GM12878 (cell line): ENCODE measurements around the gene PIEZO2. TPM values are rescaled to one million over a fixed set of nuclear protein-coding genes. Genes with fewer than 3 reads are reported as not detected.

Experiments used
- ATAC-seq: fragments of 200-7000 bp; cut with Tn5 transposase; 3 replicates; pipeline ENCODE4 v1.9.1; 2020; ENCODE audit warnings: mild to moderate bottlenecking, moderate library complexity
- BruUV-seq: library from RNA; stranded (reverse); fragments of 400-500 nt; replicated peaks from 2 replicates; lab custom pipeline; 2021; lab: Mats Ljungman, UMichigan
- CTCF ChIA-PET: fragments of 300-600 bp; sonication (Branson Sonifier 250); formaldehyde crosslinking; extraction: SDS; loops from one replicate; lab custom pipeline; 2021; ENCODE audit warnings: inconsistent platforms; lab: Yijun Ruan, JAX
- POLR2A ChIA-PET: fragments of 350-600 bp; formaldehyde crosslinking; extraction: SDS; loops from one replicate; lab custom pipeline; 2021; ENCODE audit warnings: inconsistent platforms; lab: Charles Lee
- RAD21 ChIA-PET: fragments of 300-600 bp; sonication (Branson Sonifier 250); formaldehyde crosslinking; loops from one replicate; lab custom pipeline; 2023; ENCODE audit warnings: antibody characterized with exemption; ENCODE audit not compliant: unreplicated experiment; lab: Charles Lee
- SMC1A ChIA-PET: fragments of 300-600 bp; sonication (Branson Sonifier 250); formaldehyde crosslinking; loops from one replicate; lab custom pipeline; 2023; ENCODE audit not compliant: unreplicated experiment, uncharacterized antibody; lab: Charles Lee
- DNase-seq: peaks from one replicate; pipeline ENCODE4 v3.0.0-alpha.2; 2011; ENCODE audit warnings: low read depth, low spot score
- FAIRE-seq: peaks from 3 replicates; lab custom pipeline; 2011; peaks lifted over from hg19 to GRCh38; lab: Jason Lieb, UNC
- H2AFZ ChIP-seq: 2 replicates; pipeline ENCODE4 v1.6.0; 2011; ENCODE audit warnings: low read depth, low read length, control low read depth; ENCODE audit not compliant: control insufficient read depth
- H3K27ac ChIP-seq: 2 replicates; pipeline ENCODE4 v1.5.1; 2011; ENCODE audit warnings: control low read depth; ENCODE audit not compliant: control insufficient read depth, insufficient read depth
- H3K27me3 ChIP-seq, 2 experiments: replicated peaks in 1 of 2; 2 replicates each; pipeline versions ENCODE4 v1.6.0 to v1.6.1; 2011; ENCODE audit warnings: low read length in 1 of 2; ENCODE audit not compliant: control insufficient read depth in 2 of 2, insufficient read depth in 2 of 2
- H3K36me3 ChIP-seq, 2 experiments: 2 replicates each; pipeline ENCODE4 v1.5.1; 2011; ENCODE audit warnings: low read length in 1 of 2; ENCODE audit not compliant: control insufficient read depth in 2 of 2, insufficient read depth in 2 of 2
- H3K4me1 ChIP-seq: 2 replicates; pipeline ENCODE4 v1.6.1; 2011; ENCODE audit warnings: mild to moderate bottlenecking, low read length, moderate library complexity, mixed read lengths; ENCODE audit not compliant: control insufficient read depth, insufficient read depth
- H3K4me2 ChIP-seq: 2 replicates; pipeline ENCODE4 v1.6.0; 2011; ENCODE audit warnings: control low read depth; ENCODE audit not compliant: control insufficient read depth, insufficient read depth
- H3K4me3 ChIP-seq: fragments of 200-600 bp; sonication (generic); 2 replicates; pipeline ENCODE4 v1.5.1; 2016
- H3K79me2 ChIP-seq: 2 replicates; pipeline ENCODE4 v1.6.0; 2011; ENCODE audit warnings: low read length; ENCODE audit not compliant: control insufficient read depth, insufficient read depth
- H3K9ac ChIP-seq: 2 replicates; pipeline ENCODE4 v1.8.0; 2011; ENCODE audit warnings: low read length, control low read depth, mixed read lengths; ENCODE audit not compliant: control insufficient read depth, insufficient read depth
- H3K9me3 ChIP-seq: replicated peaks from 3 replicates; pipeline ENCODE4 v1.5.1; 2011; ENCODE audit warnings: mild to moderate bottlenecking, low read length; ENCODE audit not compliant: control insufficient read depth, insufficient read depth
- H4K20me1 ChIP-seq: 2 replicates; pipeline ENCODE4 v1.6.0; 2011; ENCODE audit not compliant: control insufficient read depth, insufficient read depth
- ESRRA ChIP-seq: IDR thresholded peaks from 2 replicates; pipeline ENCODE4 v1.6.1; 2012; ENCODE audit warnings: mild to moderate bottlenecking, low read length, improper control_type of control experiment
- IKZF2 ChIP-seq, 2 experiments: fragments of 450-650 bp; IDR thresholded peaks; 2 replicates each; pipeline ENCODE4 v1.6.1; 2017; ENCODE audit warnings: mild to moderate bottlenecking in 2 of 2, moderate library complexity in 2 of 2
- MEF2A ChIP-seq: IDR thresholded peaks from 2 replicates; pipeline ENCODE4 v1.6.1; 2011; ENCODE audit warnings: low read depth, mild to moderate bottlenecking, low read length, moderate library complexity; ENCODE audit not compliant: insufficient read depth
- POLR2AphosphoS5 ChIP-seq: IDR thresholded peaks from 2 replicates; pipeline ENCODE4 v1.6.1; 2011; ENCODE audit warnings: mild to moderate bottlenecking, low read length, inconsistent platforms
- REST ChIP-seq: IDR thresholded peaks from 2 replicates; pipeline ENCODE4 v1.6.1; 2012; ENCODE audit warnings: mild to moderate bottlenecking, low read depth, low read length
- ZSCAN29 ChIP-seq: fragments of 450-650 bp; IDR thresholded peaks from 2 replicates; pipeline ENCODE4 v1.6.1; 2017; ENCODE audit warnings: mild to moderate bottlenecking, moderate library complexity
- WGBS: methylation state at CpG from one replicate; pipeline ENCODE4 v1.1.6; 2016; ENCODE audit warnings: low lambda C conversion rate; ENCODE audit not compliant: insufficient replicate concordance, insufficient coverage; ENCODE audit errors: missing lambda C conversion rate; 5-methylcytosine and 5-hydroxymethylcytosine counted together
- in situ Hi-C: fragments of 300-500 bp; cut with MboI; formaldehyde crosslinking; loops from 9 replicates; pipeline ENCODE4 v1.14.3; 2018; ENCODE audit warnings: mixed read lengths
- intact Hi-C: fragments of 100-400 bp; cut with micrococcal nuclease; formaldehyde crosslinking; loops from one replicate; pipeline ENCODE4 v1.14.2; 2022; ENCODE audit not compliant: unreplicated experiment
- polyA plus RNA-seq, 11 experiments: library from polyadenylated mRNA; depleted of rRNA in 4 of 11; unstranded in 6 of 11; stranded (reverse) in 5 of 11; fragments of >200 nt; fragmentation: Nextera tagmentation in 4 of 11; fragmentation: Illumina TruSeq in 1 of 11; extraction: Ambion mirVana in 4 of 11; extraction: Trizol in 1 of 11; gene quantifications; 1 replicate in 1 of 11; 2 replicates in 10 of 11; pipeline versions ENCODE4 v1.2.1 to v1.2.3, GENCODE V29; 2011 to 2016; ENCODE audit warnings: inconsistent platforms in 2 of 11, missing spikeins in 2 of 11, low read depth in 1 of 11
- total RNA-seq, 4 experiments: library from RNA; depleted of rRNA in 3 of 4; stranded (reverse); fragments of >200 nt in 3 of 4; fragmentation: Illumina TruSeq in 1 of 4; extraction: Trizol in 1 of 4; gene quantifications; 2 replicates each; pipeline versions ENCODE4 v1.2.1 to v1.2.3, GENCODE V29; 2013 to 2021
- TF ChIP-seq, protein P1 (sequence below): fragments of 450-650 bp; formaldehyde crosslinking; IDR thresholded peaks from 2 replicates; pipeline ENCODE4 v1.4.0; 2022; ENCODE audit warnings: mild to moderate bottlenecking, moderate library complexity
- TF ChIP-seq, protein P2 (sequence below): fragments of 450-650 bp; formaldehyde crosslinking; IDR thresholded peaks from 2 replicates; pipeline ENCODE4 v1.4.0; 2020; ENCODE audit warnings: mild to moderate bottlenecking, moderate library complexity

The PIEZO2 gene
- total and polyA plus RNA-seq, 10 of the 15 experiments (the other 5 are each of a cell fraction or from before 2014, with no cell fraction given) = 6.7 to 42.3 (median 27.4) TPM

DNA sequence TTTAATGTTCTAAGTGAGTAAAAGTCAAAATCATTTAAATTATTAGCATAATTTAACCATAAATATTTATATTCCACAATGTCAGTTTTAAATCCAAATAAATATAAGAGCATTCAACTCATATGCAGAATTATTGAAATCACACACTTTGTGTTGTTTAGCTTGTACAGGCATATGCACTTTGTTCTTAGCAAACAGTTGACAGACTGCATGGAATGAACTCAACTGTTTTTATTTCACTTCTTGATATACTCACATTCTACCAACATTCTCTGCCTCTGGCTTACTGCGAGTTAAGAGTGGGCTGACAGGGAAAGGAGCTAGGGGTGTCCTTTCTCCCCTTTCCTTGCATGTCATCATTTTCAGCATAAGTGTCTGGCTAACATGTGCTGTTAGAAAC, 7.6 kb upstream of the PIEZO2 start (continued):
- TF ChIP-seq, protein P1, sequence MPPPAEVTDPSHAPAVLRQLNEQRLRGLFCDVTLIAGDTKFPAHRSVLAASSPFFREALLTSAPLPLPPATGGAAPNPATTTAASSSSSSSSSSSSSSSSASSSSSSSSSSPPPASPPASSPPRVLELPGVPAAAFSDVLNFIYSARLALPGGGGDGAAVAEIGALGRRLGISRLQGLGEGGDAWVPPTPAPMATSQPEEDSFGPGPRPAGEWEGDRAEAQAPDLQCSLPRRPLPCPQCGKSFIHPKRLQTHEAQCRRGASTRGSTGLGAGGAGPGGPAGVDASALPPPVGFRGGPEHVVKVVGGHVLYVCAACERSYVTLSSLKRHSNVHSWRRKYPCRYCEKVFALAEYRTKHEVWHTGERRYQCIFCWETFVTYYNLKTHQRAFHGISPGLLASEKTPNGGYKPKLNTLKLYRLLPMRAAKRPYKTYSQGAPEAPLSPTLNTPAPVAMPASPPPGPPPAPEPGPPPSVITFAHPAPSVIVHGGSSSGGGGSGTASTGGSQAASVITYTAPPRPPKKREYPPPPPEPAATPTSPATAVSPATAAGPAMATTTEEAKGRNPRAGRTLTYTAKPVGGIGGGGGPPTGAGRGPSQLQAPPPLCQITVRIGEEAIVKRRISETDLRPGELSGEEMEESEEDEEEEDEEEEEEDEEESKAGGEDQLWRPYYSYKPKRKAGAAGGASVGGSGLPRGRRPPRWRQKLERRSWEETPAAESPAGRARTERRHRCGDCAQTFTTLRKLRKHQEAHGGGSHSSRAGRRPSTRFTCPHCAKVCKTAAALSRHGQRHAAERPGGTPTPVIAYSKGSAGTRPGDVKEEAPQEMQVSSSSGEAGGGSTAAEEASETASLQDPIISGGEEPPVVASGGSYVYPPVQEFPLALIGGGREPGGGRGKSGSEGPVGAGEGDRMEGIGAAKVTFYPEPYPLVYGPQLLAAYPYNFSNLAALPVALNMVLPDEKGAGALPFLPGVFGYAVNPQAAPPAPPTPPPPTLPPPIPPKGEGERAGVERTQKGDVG (CRISPR knock-in tag) = no peak

GRCh38 chr18:11155034-11155759, 5.8 kb upstream of the PIEZO2 start:
- ChIA-PET CTCF (interaction anchor here (0.5 to 11.2 kb wide), 29 partner anchors 8 to 1748 kb away, joined by 3 to 225 read pairs (median 6); no protein-coding TSS in a partner anchor), SMC1A (interaction anchor here (0.8 to 12.1 kb wide), 24 partner anchors 8 to 1184 kb away, joined by 3 to 256 read pairs (median 5); no protein-coding TSS in a partner anchor), RAD21 (interaction anchor here (1.0 to 7.2 kb wide), 23 partner anchors 113 to 1182 kb away, joined by 3 to 127 read pairs (median 8); no protein-coding TSS in a partner anchor), POLR2A (interaction anchor here (0.6 to 1.2 kb wide), 4 partner anchors 9 to 1182 kb away, joined by 3 to 4 read pairs (median 3); no protein-coding TSS in a partner anchor)
- intact Hi-C loops = loop anchor here (2.0 to 10.0 kb wide), 2 partner anchors 114 to 1190 kb away; no protein-coding TSS in a partner anchor
- Histone ChIP-seq H3K4me3 (no peak overlapping the region), H3K4me2 (peak overlapping the region; percentile 50), H3K9ac (no peak overlapping the region), H3K27me3 (no peaks in the 10 kb centered on the region), H3K79me2 (peaks cover 2% of the 10 kb centered on the region; the same call in 1 of the 2 replicates), H3K4me1 (peaks cover 38% of the 10 kb centered on the region), H4K20me1 (no peaks in the 10 kb centered on the region), H3K27ac (no peak overlapping the region), H3K9me3 (no peaks in the 10 kb centered on the region), H3K36me3 (no peaks in the 10 kb centered on the region), H2AFZ (peak overlapping the region; percentile 66)
- in situ Hi-C loops = loop anchor here (5.0 kb wide), 1 partner anchor 368 kb away; no protein-coding TSS in a partner anchor
- FAIRE-seq = no peak
- no peak for DNase-seq
- ATAC-seq = no peak
- BruUV-seq = no TSS peak
- WGBS = 48% methylated on average over 8 of the region's 8 CpGs
- TF ChIP-seq REST = no peak
- TF ChIP-seq ZSCAN29 = no peak
- no peak for TF ChIP-seq POLR2AphosphoS5
- no peak for TF ChIP-seq MEF2A
- TF ChIP-seq ESRRA = no peak
- TF ChIP-seq, protein P2, sequence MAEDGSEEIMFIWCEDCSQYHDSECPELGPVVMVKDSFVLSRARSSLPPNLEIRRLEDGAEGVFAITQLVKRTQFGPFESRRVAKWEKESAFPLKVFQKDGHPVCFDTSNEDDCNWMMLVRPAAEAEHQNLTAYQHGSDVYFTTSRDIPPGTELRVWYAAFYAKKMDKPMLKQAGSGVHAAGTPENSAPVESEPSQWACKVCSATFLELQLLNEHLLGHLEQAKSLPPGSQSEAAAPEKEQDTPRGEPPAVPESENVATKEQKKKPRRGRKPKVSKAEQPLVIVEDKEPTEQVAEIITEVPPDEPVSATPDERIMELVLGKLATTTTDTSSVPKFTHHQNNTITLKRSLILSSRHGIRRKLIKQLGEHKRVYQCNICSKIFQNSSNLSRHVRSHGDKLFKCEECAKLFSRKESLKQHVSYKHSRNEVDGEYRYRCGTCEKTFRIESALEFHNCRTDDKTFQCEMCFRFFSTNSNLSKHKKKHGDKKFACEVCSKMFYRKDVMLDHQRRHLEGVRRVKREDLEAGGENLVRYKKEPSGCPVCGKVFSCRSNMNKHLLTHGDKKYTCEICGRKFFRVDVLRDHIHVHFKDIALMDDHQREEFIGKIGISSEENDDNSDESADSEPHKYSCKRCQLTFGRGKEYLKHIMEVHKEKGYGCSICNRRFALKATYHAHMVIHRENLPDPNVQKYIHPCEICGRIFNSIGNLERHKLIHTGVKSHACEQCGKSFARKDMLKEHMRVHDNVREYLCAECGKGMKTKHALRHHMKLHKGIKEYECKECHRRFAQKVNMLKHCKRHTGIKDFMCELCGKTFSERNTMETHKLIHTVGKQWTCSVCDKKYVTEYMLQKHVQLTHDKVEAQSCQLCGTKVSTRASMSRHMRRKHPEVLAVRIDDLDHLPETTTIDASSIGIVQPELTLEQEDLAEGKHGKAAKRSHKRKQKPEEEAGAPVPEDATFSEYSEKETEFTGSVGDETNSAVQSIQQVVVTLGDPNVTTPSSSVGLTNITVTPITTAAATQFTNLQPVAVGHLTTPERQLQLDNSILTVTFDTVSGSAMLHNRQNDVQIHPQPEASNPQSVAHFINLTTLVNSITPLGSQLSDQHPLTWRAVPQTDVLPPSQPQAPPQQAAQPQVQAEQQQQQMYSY = no peak
- TF ChIP-seq IKZF2 (IDR thresholded peaks at IDR 0.05) = 0 out of 4 replicates have a peak, but pooled peaks of 1 of the 2 experiments have one; percentile 11
